ENCODE data around the gene CMIP.

The CMIP gene

DNA sequence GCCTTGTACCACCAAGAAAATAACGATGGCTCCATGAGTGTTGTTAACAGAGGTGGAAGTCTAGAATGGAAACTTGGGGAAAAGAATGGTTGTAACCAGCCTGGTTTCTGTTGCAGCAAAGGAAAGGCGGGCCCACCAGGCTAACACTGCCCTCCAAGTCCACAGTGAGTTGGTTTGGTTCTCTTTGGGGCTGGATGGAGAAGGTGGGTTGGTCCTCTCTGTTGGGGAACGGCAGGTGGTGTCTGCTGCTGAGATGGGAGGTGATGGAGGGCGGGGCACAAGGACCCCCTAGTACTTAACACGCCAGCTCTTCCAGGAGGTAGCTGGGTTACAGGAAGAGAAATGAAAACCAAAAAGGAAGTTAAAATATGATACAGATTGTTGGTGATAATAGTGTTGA is 257.9 kb downstream of the CMIP start:
- DNase-seq (ENCODE audit: low read depth in 2 of 2) = no peak

DNA sequence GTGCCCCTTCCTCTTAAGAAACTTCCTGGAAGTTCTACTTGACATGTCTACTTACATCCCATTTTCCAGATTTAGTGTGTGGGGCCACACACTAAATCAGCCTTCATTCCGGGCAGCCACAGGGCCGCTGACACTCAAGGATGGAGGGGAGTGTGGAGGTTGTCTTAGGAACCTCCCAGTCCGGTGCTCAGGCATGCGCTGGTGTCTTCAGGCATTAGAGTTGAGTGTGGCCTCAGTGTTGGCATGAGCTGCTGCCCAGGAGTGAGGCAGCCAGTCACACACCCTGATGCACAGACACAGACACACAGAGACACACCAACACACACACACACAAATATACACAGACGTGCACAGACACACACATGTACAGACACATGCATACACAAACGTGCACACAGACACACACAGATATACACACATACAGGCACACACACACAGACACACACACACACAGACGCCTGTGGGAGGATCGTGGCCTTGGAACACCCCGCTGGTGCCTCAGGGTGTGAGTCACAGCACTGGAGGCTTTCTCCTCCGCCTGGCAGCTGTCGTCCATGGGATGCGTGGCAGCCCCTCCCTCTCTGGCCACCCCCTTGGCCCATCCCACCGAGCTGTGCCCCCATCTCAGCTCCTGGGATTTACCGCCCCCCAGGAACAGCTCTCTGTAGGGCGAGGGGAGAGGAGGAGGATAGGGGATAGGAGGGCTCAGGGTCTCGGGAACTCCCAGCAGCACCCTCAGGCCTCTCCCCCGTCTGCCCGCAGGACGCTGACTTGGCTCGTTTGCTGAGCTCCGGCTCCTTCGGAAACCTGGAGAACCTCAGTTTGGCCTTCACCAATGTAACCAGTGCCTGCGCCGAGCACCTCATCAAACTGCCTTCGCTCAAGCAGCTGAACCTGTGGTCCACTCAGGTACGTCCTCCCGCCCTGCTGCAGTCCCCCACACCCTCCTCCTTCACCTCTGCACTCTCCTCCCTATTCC is 258.9 kb downstream of the CMIP start:
- DNase-seq (ENCODE audit: low read depth in 2 of 2) = no peak

DNA sequence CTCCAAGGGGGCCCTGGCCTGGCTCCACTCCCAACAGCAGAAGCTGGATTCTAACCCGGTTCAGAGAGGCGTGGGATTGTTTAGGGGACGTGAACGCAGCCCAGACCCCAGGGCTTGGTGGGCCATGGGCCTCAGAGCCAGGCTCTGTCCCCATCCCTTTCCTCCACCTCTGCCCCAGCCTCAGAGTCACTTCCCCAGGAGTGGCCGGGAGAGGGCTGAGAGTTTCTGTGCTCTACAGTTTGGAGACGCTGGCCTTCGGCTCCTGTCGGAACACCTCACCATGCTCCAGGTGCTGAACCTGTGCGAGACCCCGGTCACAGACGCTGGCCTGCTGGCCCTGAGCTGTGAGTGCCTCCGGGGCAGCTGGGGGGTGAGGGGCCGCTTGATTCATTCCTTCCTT is 260.7 kb downstream of the CMIP start:
- no peak for DNase-seq (ENCODE audit: low read depth in 2 of 2)

DNA sequence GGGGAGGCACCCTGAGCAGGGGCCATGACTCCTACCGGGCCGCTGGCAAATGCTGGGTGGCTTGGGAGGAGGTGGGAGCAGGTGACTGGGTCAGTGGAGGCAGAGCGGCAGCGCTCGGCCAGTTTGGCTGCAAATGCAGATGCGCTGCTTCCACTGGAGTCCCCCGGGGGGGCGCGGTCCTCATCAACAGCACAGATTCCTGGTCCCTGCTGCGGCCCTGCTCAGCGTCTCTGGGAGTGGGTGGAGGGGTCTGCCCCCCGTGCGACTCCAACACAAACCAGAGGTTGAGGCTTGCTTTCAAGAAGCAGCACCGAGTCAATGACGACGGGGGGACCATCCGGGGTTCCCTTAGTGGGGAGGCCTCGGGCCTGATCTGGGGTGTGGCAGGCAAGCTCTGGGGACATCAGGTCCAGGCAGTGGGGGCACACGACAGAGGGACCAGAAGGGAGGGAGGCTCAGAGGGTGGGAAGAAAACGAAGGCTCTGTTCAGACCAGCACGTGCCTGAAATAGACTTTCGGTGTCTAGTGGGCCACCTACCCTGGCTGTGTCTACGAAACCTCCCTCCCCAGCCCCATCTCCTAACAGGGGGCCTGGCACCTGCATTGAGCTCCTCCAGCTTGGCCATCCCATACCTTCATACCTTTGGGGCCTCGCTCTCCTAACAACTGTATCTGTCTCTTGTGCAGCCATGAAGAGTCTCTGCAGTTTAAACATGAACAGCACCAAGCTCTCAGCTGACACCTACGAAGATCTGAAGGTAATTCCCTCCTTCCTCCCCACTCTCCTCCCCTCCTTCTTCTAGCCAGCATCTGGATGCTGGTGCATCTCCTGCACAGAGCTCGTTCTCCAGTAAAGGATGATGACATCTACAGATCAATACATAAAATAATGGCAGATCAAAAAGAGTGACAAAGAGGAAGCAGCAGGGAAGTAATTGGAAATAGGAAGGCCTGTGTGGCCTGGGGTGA is 262.0 kb downstream of the CMIP start:
- no peak for DNase-seq (ENCODE audit: low read depth in 2 of 2)

DNA sequence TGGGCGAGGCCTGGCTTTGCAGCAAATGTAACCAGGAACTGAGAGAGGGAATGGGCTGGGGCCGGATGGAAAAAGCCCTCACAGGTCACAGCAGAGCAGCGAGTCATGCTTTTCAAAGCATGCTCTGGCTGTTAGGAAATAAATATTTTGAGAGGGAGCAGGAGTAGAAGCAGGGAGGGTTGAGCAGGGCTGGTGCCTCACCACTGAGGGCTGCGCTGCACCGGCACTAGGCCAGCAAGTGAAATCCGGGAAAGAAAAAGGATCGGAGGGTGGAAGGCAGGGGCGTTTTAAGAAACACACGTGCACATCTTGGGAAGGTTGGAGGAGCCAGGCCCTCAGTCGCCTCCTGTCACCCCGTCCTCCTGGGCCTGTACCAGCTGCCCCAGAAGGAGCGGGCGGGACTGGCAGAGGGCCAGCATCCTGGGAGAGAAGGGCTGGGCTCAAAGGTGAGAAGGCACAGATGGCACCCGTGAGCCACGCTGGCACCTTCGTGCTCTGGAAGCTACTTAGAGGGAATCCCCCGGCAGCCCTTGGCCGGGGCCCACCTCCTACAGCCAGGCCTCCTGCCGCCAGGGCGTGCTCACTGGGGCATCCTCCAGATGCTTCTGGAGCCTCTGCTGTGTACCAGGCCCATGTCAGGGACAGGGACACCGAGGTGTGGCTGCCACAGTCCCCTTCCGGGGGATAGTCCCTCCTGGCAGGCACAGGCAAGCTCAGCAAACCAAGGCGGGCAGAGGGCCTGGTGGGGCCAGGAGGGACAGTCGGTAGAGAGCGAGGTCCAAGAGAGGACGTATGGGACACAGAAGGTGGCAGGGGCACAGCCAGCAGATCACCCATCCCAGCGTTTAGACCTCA is 263.0 kb downstream of the CMIP start:
- DNase-seq (ENCODE audit: low read depth in 2 of 2) = no peak

DNA sequence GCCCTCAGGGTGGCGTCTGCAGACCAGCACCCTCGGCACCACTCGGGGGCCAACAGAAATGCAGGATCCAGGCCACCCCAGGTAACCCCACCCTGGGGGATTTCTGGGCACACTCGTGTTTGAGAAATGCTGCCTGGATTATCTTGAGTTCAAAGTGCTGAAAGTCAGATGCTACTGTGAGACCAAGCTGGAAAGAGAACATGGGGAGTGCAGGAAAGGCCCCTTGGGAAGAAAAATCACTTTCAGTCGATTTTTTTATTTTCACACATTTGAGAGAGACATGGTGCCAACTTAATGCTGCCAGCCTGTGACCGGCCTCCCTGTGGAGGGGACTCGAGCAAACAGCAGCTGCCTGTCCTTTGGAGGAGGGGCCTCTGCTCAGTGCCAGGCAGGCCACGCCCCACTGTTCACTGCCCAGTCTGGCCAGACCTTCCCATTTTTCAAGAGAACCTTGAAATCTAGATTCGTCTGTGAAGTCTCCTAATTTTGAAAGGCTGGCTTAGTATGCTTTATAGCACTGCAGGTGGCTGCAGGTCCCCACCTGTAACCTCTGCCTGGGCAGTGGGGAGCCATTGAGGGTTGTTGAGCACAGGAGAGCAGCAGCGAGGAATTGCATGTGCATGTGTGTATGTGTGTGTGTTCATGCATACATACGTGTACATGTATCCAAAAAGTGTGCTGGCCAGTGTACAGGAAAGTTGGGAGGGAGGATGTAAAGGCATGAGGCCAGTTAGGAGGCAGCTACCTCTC is 263.8 kb downstream of the CMIP start:
- DNase-seq (ENCODE audit: low read depth in 2 of 2) = no peak

DNA sequence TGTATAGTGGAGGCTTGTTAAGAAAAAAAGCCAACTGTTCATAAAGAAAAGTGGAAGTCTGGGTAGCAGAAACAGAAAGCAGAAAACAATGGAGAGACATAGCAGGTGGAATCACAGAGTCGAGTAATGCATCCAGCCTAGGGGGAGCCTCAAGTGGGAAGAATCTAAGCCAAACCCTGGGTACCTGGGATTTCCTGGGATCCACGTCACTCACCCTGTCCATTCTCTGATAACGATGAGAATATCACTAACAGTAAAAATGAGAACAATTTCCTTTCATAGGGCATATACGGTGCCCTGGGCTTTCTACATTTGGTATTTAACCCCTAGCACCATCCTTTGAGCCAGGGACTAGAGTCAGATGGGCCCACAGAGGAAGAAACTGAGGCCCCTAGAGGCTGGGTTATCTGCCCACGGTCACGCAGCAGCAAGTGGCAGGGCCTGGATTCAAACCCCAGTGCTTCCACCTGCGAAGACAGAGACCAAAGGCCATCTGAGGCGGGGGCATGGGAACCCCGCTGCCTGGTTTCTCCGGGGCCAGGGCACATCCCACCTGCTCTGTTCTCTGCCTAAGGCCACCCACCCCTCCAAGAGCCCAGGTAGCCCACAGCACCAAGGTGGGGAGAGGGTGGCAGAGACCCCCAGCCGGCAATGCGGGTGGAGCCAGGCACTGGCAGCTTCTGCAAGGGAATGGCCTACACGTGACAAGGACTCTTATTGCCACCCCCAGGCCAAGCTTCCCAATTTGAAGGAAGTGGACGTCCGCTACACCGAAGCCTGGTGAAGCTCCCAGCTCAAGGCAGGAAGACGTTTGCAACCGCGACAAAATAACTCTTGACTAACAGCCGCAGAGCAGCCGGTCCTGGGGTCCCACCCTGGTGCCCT is 264.6 kb downstream of the CMIP start:
- no peak for DNase-seq (ENCODE audit: low read depth in 2 of 2)

DNA sequence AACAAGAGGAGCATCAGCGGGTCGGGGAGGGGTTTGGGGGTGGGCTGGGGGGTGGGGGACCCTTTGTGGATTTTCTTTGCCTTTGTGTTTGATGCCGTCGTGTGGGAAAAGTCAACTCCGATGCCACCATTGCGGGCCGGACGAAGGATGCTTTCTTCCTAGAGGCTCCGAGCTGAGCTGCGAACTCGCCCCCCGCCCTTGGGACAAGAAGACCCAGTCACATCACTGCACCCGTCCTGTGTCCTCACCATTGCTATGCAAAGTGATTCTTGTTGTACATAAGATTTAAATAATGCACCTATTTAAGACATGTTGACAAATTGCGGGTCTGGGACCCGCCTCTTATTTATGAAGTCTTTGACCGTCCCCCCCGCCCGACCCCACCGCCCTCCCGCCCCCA is 265.4 kb downstream of the CMIP start:
- no peak for DNase-seq (ENCODE audit: low read depth in 2 of 2)

DNA sequence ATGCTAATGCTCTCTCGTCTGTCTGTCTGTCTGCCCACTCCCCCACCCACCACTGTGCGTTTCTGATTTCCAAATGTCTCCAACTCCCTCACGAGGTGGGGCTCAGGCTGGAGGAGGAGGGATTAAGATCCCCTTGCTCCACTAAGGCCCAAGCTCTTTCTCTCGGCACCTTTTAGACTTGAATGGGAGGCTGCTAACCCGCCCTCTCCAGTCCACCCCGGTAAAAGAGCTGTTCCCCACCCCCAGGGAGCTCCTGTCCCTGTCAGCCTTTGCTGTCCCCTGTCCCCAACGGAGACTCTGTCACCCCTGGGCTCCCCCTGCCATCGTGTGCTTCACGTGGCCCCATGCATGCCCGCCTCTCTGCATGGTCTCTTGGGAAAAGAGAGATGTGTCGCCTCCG is 266.0 kb downstream of the CMIP start:
- no peak for DNase-seq (ENCODE audit: low read depth in 2 of 2)

DNA sequence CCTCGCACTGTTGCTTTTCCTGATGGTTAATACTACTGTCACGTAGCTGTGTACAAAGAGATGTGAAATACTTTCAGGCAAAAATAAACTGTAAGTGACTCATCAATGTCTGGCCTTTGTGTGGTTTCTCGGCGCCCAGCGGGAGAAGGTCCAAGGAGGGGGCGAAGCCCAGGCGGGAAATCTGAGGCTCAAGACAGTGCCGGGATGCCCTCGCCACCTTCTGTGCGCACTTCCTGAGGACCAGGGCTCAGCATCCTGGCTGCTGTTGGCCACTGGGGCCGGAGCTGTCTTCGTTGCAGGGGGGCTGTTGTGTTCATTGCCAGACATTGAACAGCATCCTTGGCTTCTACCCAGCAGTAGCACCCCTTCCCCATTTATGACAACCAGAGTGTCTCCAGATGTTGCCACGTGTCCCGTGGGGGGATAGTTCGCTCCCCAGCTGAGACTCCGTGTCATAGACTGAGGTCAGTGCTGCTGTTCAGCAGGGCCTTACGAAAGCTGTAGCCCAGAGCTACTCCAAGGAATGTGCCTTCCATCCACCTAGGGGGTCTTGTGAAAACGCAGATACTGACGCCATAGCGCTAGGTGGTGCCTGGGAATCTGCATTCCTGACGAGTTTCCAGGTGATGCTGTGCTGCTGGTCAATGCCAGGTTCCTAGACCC is 267.2 kb downstream of the CMIP start:
- no peak for DNase-seq (ENCODE audit: low read depth in 2 of 2)

DNA sequence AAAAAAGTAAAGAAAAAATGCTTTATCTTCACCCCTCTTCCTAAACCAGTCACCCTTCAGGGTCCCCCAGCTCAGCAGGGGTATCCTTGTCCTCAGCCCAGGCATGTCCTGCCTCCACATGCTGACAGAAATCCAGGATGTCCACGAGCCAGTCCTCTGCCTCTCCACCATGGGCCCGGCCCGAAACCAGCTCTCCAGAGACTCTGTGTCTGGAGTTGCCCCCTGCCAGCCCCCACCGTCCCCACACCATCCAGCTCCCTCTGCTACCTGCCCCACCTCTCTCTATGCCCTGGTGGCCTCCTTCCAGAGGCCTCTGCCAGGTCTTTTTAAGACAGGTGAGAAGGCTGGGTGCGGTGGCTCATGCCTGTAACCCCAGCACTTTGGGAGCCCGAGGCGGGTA is 268.1 kb downstream of the CMIP start:
- no peak for DNase-seq (ENCODE audit: low read depth in 2 of 2)

DNA sequence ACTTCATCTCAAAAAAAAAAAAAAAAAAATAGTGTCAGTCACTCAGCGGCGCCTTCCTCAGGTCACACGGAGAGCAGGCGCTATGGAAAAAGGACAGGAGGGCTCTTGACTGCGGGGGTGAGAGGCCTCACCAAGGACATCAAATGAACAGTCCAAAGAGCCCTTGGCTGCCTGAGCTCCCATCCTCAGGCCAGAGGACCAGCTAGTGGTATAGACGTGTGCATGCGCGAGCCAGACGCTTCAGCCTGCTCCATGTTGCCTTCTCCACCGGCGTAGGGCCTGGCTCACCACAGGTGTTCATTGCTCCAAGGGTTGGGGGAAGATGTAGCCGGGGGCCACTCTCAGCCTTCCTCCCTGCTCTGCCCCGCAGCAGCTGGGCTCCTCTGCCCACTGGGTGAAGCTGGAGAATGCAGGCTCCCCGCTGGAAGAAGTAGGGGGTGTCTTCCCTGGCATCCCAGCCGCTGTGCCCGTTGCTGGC is 268.7 kb downstream of the CMIP start:
- no peak for DNase-seq (ENCODE audit: low read depth in 2 of 2)

DNA sequence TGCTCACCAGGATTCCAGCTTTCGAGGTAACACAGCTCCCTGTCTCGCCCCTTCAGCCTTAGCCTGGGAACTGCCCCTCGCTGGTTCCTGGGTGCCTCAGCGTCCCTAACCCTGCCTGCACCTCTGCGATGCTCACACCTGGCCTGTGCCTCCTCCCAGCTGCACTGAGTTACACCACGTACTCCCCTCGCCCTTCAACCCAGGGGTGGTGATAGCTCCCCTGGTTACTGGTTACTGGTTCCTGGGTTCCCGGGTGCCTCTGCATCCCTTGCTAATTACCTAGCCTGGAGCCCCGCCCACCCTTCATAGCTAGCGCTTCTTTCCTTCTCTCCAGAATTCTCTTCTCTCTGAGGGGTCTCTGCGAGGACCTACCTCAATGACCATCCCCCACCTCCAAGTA is 269.2 kb downstream of the CMIP start:
- DNase-seq (ENCODE audit: low read depth in 2 of 2) = no peak

DNA sequence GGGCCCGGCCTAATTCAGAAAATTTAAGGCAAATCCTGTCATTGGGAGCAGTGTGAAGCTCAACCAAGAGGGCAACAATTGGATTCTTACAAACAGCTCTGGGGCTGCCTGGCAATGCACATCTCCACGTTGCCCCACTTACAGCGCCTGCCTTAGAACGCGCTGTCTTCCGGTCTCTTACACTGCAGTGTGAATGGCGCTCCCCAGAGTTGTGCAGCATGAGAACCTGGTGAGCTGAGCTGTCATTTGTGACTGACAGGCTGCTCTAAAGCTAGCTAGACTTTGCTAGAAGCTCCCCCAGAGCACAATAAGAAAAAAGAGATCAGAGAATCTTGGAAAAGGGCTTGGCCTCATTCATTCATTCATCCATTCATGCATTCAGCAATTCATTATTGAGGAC is 270.0 kb downstream of the CMIP start:
- DNase-seq (ENCODE audit: low read depth in 2 of 2) = no peak

DNA sequence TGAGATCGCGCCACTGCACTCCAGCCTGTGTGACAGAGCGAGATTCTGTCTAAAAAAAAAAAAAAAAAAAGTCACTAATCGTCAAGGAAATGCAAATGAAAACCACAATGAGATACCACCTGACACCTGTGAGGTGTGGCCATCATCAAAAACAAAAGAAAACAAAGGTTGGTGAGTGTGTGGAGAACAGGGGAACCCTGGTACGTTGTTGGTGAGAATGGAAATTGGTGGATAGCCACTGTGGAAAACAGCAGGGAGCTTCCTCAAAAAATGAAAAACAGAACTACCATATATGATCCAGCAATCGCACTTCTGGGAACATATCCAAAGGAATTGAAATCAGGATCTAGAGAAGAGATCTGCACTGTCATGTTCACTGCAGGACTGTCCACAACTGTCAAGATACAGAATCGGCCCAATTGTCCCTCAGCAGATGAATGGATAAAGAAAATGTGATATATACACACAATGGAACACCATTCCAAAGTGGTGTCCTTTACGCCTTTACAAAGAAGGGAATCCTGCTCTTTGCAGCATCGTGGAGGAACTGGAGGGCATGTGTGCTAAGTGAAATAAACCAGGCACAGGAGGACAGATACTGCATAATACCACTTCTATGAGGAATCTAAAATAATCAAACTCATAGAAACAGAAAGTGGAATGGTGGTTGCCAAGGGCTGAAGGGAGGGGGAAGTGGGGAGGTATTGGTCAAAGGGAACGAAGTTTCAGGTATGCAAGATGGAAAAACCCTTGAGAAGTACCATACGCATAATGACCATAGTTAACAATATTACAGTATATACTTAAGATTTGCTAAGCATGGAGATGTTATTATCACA is 271.0 kb downstream of the CMIP start:
- DNase-seq (ENCODE audit: low read depth in 2 of 2) = no peak

DNA sequence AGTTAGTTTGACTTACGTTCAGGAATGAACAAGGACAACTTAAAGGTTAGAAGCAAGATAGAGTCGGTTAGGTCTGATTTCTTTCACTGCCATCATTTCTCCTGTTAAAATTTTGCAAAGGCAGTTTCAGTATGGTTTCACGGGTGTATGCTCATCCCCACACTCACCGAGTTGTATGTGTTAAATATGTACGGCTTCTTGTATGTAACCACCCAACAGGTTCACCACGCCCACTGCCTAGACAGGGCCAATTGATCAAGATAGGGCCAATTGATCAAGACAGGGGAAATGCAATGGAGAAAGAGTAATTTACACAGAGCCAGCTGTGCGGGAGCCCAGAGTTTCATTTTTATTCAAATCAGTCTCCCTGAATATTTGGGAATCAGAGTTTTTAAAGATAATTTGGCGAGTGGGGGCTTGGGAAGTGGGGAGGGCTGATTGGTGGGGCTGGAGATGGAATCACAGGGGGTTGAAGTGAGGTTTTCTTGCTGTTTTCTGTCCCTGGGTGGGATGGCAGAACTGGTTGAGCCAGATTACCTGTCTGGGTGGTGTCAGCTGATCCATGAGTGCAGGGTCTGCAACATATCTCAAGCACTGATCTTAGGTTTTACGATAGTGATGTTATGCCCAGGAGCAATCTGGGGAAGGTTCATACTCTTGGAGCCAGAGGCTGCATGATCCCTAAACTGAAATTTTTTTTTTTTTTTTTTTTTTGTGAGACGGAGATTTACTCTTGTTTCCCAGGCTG is 272.0 kb downstream of the CMIP start:
- peak in 1 of 2 donors; percentile 29 for DNase-seq (ENCODE audit: low read depth in 2 of 2)

DNA sequence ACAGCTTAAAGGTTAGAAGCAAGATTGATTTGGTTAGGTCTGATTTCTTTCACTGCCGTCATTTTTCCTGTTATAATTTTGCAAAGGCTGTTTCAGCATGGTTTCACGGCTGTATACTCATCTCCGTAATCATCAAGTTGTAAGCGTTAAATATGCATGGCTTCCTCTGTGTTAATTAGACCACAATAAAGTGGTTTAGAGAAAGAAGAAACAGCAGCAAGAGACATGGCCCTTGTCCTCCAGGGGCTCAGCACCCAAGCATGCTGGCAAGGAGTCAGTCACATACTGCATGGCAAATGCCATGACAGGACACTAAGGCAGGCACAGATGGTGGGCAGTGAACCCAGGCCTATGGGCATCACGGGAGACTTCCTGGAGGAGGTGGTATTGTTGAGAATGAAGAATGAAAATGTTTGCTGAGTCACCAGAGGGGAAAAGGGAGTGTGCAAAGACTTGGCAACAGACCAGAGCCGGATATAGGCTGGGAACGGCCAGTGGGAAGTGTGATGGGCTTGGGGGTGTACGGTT is 273.1 kb downstream of the CMIP start:
- no peak for DNase-seq (ENCODE audit: low read depth in 2 of 2)
